ENCODE measurements around the gene NWD2.

NWD2 gene

DNA sequence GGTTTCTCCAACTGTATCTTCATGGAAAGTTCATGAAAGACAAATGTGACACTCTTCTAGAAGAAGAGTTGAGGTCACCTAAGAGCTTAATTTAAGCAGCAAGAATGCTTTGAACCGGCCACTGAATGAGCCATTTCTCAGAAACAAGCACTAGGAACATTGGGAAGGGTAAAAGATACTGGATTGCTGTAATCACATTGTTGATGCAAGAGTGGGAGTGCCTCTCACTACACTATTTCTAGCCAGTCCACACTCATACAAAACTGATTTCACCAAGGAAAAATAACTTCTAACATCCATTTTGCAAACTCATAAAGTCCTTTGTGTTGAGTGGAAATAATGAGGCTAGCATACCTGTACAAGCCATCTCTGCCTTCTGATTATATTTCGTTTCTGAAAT lies 221.3 kb downstream of the NWD2 start:
- DNase-seq (ENCODE audit: low read depth) = no peak
- TF ChIP-seq, protein P1, sequence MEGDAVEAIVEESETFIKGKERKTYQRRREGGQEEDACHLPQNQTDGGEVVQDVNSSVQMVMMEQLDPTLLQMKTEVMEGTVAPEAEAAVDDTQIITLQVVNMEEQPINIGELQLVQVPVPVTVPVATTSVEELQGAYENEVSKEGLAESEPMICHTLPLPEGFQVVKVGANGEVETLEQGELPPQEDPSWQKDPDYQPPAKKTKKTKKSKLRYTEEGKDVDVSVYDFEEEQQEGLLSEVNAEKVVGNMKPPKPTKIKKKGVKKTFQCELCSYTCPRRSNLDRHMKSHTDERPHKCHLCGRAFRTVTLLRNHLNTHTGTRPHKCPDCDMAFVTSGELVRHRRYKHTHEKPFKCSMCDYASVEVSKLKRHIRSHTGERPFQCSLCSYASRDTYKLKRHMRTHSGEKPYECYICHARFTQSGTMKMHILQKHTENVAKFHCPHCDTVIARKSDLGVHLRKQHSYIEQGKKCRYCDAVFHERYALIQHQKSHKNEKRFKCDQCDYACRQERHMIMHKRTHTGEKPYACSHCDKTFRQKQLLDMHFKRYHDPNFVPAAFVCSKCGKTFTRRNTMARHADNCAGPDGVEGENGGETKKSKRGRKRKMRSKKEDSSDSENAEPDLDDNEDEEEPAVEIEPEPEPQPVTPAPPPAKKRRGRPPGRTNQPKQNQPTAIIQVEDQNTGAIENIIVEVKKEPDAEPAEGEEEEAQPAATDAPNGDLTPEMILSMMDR (conservative IDR thresholded peaks at IDR 0.05; ENCODE audit: control insufficient read depth, insufficient read depth, low read depth, low read length) = no peak
- no peak overlapping the region for H3K4me3 ChIP-seq (ENCODE audit: control insufficient read depth, low read depth, low read length)

- no peak overlapping the region for H3K4me3 ChIP-seq (ENCODE audit: control insufficient read depth, low read depth, low read length)
- no peak for DNase-seq (ENCODE audit: low read depth)
- TF ChIP-seq, protein P1 (conservative IDR thresholded peaks at IDR 0.05; ENCODE audit: control insufficient read depth, insufficient read depth, low read depth, low read length) = no peak
Observed at GRCh38 chr4:37467223-37467622, 222.7 kb downstream of the NWD2 start.

- TF ChIP-seq, protein P1 (conservative IDR thresholded peaks at IDR 0.05; ENCODE audit: control insufficient read depth, insufficient read depth, low read depth, low read length) = no peak
- H3K4me3 ChIP-seq (ENCODE audit: control insufficient read depth, low read depth, low read length) = no peak overlapping the region
- no peak for DNase-seq (ENCODE audit: low read depth)
Observed at GRCh38 chr4:37467824-37468223, 223.3 kb downstream of the NWD2 start.

- H3K4me3 ChIP-seq (ENCODE audit: control insufficient read depth, low read depth, low read length) = no peak overlapping the region
- DNase-seq (ENCODE audit: low read depth) = no peak
- TF ChIP-seq, protein P1 (conservative IDR thresholded peaks at IDR 0.05; ENCODE audit: control insufficient read depth, insufficient read depth, low read depth, low read length) = no peak
Observed at GRCh38 chr4:37469286-37469685, 224.7 kb downstream of the NWD2 start.

GRCh38 chr4:37470245-37470644 lies 225.7 kb downstream of the NWD2 start:
- H3K4me3 ChIP-seq (ENCODE audit: control insufficient read depth, low read depth, low read length) = no peak overlapping the region
- no peak for DNase-seq (ENCODE audit: low read depth)
- TF ChIP-seq, protein P1 (conservative IDR thresholded peaks at IDR 0.05; ENCODE audit: control insufficient read depth, insufficient read depth, low read depth, low read length) = no peak

- TF ChIP-seq, protein P1 (conservative IDR thresholded peaks at IDR 0.05; ENCODE audit: control insufficient read depth, insufficient read depth, low read depth, low read length) = no peak
- H3K4me3 ChIP-seq (ENCODE audit: control insufficient read depth, low read depth, low read length) = no peak overlapping the region
- no peak for DNase-seq (ENCODE audit: low read depth)
Observed at GRCh38 chr4:37471093-37471492, 226.6 kb downstream of the NWD2 start.

GRCh38 chr4:37471971-37472370 lies 227.4 kb downstream of the NWD2 start:
- TF ChIP-seq, protein P1 (conservative IDR thresholded peaks at IDR 0.05; ENCODE audit: control insufficient read depth, insufficient read depth, low read depth, low read length) = no peak
- H3K4me3 ChIP-seq (ENCODE audit: control insufficient read depth, low read depth, low read length) = no peak overlapping the region
- no peak for DNase-seq (ENCODE audit: low read depth)

All from fibroblast of mammary gland (primary cell).